Suprapubic skin (tissue), 3 donors: ENCODE results near the gene HAPLN1.

Experiments used
- POLR2AphosphoS5 ChIP-seq, 3 donors: sonication (generic); formaldehyde crosslinking; IDR thresholded peaks; one replicate each; pipeline ENCODE4 v1.6.1; 2017; ENCODE audit warnings: antibody characterized with exemption in 3 of 3
- TF ChIP-seq, protein P1 (sequence below), 2 donors: fragments of 200-600 bp in 1 of 2; fragments of 450-650 bp in 1 of 2; sonication (generic) in 1 of 2; IDR thresholded peaks; one replicate each; pipeline ENCODE4 v1.5.1; 2016 to 2019; ENCODE audit warnings: antibody characterized with exemption in 2 of 2, mild to moderate bottlenecking in 1 of 2, moderate library complexity in 1 of 2

DNA sequence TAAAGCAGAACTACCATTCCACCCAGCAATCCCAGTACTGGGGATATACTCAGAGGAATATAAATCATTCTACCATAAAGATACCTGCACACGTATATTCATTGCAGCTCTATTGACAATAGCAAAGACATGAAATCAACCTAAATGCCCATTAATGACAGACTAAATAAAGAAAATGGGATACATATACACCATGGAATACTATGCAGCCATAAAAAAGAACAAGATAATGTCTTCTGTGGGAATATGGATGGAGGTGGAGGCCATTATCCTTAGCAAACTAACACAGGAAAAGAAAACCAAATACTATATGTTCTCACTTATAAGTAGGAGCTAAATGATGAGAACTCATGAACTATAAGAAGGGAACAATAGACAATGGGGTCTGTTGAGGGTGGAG lies 12.5 kb downstream of the HAPLN1 start:
- TF ChIP-seq, protein P1, sequence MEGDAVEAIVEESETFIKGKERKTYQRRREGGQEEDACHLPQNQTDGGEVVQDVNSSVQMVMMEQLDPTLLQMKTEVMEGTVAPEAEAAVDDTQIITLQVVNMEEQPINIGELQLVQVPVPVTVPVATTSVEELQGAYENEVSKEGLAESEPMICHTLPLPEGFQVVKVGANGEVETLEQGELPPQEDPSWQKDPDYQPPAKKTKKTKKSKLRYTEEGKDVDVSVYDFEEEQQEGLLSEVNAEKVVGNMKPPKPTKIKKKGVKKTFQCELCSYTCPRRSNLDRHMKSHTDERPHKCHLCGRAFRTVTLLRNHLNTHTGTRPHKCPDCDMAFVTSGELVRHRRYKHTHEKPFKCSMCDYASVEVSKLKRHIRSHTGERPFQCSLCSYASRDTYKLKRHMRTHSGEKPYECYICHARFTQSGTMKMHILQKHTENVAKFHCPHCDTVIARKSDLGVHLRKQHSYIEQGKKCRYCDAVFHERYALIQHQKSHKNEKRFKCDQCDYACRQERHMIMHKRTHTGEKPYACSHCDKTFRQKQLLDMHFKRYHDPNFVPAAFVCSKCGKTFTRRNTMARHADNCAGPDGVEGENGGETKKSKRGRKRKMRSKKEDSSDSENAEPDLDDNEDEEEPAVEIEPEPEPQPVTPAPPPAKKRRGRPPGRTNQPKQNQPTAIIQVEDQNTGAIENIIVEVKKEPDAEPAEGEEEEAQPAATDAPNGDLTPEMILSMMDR (IDR thresholded peaks at IDR 0.05): no peak
- no peak for TF ChIP-seq POLR2AphosphoS5 (IDR thresholded peaks at IDR 0.05)
